ENCODE data around the gene TRERF1. TPM values are rescaled to one million over a fixed set of nuclear protein-coding genes. Genes with fewer than 3 reads are reported as not detected.

The TRERF1 gene
- total RNA-seq, 1 experiment from 2014 or later = 22.3 TPM

GRCh38 chr6:42429042-42429585 is 22.6 kb downstream of the TRERF1 start (continued):
- TF ChIP-seq MLX (CRISPR knock-in tag; IDR thresholded peaks at IDR 0.05) = no peak

- POLR2A ChIA-PET = interaction anchor here (1.4 kb wide), 1 partner anchor 24 kb away, joined by 4 read pairs; no protein-coding TSS in a partner anchor
- Mint-ChIP-seq H3K9me3 (peaks cover 4% of the 10 kb centered on the region; the same call in 1 of the 2 replicates), H3K4me3 (no peak overlapping the region), H3K27ac (peak overlapping the region; percentile 33), H3K36me3 (peaks cover 6% of the 10 kb centered on the region), H3K27me3 (ENCODE audit: low read depth) (no peaks in the 10 kb centered on the region), H3K4me1 (peaks cover 53% of the 10 kb centered on the region)
- ATAC-seq (peak; percentile 45), DNase-seq (ENCODE audit: low spot score) (no peak)
- TF ChIP-seq, protein P1, sequence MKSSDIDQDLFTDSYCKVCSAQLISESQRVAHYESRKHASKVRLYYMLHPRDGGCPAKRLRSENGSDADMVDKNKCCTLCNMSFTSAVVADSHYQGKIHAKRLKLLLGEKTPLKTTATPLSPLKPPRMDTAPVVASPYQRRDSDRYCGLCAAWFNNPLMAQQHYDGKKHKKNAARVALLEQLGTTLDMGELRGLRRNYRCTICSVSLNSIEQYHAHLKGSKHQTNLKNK (CRISPR knock-in tag; IDR thresholded peaks at IDR 0.05) = no peak
- TF ChIP-seq CREM (CRISPR knock-in tag; IDR thresholded peaks at IDR 0.05) (no peak), MLX (CRISPR knock-in tag; IDR thresholded peaks at IDR 0.05) (no peak), RELA (CRISPR knock-in tag; IDR thresholded peaks at IDR 0.05; ENCODE audit: borderline replicate concordance) (no peak), SOX15 (CRISPR knock-in tag; IDR thresholded peaks at IDR 0.05) (no peak), IRF1 (CRISPR knock-in tag; IDR thresholded peaks at IDR 0.05) (no peak), ZSCAN18 (CRISPR knock-in tag; IDR thresholded peaks at IDR 0.05) (no peak)
- CTCF ChIA-PET = interaction anchor here (1.0 to 1.3 kb wide), 3 partner anchors 11 to 119 kb away, joined by 3 to 8 read pairs (median 4); no protein-coding TSS in a partner anchor
Measured at GRCh38 chr6:42428326-42429041, 23.2 kb downstream of the TRERF1 start.

- H3K9me3 Mint-ChIP-seq = no peaks in the 10 kb centered on the region
- ATAC-seq = no peak
- no peaks in the 10 kb centered on the region for H3K27me3 Mint-ChIP-seq (ENCODE audit: low read depth)
- ChIA-PET CTCF (interaction anchor here (1.0 to 1.3 kb wide), 3 partner anchors 12 to 120 kb away, joined by 3 to 8 read pairs (median 4); no protein-coding TSS in a partner anchor), POLR2A (interaction anchor here (0.6 to 1.4 kb wide), 2 partner anchors 22 to 23 kb away, joined by 3 to 4 read pairs; no protein-coding TSS in a partner anchor)
- no peak for DNase-seq (ENCODE audit: low spot score)
- peaks cover 57% of the 10 kb centered on the region for H3K4me1 Mint-ChIP-seq
- no peak overlapping the region; the same call in 1 of the 2 replicates for H3K27ac Mint-ChIP-seq
- no peak overlapping the region for H3K4me3 Mint-ChIP-seq
- TF ChIP-seq CTCF (IDR thresholded peaks at IDR 0.05) = no peak
- no peak for TF ChIP-seq ZNF396 (CRISPR knock-in tag; IDR thresholded peaks at IDR 0.05; ENCODE audit: borderline replicate concordance)
- no peak for TF ChIP-seq FOXP1 (CRISPR knock-in tag; IDR thresholded peaks at IDR 0.05; ENCODE audit: borderline replicate concordance)
- TF ChIP-seq NFATC4 (CRISPR knock-in tag; IDR thresholded peaks at IDR 0.05) = no peak
- TF ChIP-seq, protein P2, sequence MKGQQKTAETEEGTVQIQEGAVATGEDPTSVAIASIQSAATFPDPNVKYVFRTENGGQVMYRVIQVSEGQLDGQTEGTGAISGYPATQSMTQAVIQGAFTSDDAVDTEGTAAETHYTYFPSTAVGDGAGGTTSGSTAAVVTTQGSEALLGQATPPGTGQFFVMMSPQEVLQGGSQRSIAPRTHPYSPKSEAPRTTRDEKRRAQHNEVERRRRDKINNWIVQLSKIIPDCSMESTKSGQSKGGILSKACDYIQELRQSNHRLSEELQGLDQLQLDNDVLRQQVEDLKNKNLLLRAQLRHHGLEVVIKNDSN (CRISPR knock-in tag; IDR thresholded peaks at IDR 0.05) = no peak
- no peak for TF ChIP-seq TEAD4 (CRISPR knock-in tag; IDR thresholded peaks at IDR 0.05)
- no peak for TF ChIP-seq CDX4 (CRISPR knock-in tag; IDR thresholded peaks at IDR 0.05; ENCODE audit: borderline replicate concordance)
- no peak for TF ChIP-seq ZNF219 (CRISPR knock-in tag; IDR thresholded peaks at IDR 0.05; ENCODE audit: borderline replicate concordance)
- TF ChIP-seq ZNF671 (CRISPR knock-in tag; IDR thresholded peaks at IDR 0.05) = no peak
- TF ChIP-seq ZNF263 (CRISPR knock-in tag; IDR thresholded peaks at IDR 0.05; ENCODE audit: low read depth) = no peak
- TF ChIP-seq ZBTB21 (CRISPR knock-in tag; IDR thresholded peaks at IDR 0.05; ENCODE audit: borderline replicate concordance) = no peak
- no peak for TF ChIP-seq SMAD3 (CRISPR knock-in tag; IDR thresholded peaks at IDR 0.05; ENCODE audit: borderline replicate concordance)
- TF ChIP-seq, protein P3, sequence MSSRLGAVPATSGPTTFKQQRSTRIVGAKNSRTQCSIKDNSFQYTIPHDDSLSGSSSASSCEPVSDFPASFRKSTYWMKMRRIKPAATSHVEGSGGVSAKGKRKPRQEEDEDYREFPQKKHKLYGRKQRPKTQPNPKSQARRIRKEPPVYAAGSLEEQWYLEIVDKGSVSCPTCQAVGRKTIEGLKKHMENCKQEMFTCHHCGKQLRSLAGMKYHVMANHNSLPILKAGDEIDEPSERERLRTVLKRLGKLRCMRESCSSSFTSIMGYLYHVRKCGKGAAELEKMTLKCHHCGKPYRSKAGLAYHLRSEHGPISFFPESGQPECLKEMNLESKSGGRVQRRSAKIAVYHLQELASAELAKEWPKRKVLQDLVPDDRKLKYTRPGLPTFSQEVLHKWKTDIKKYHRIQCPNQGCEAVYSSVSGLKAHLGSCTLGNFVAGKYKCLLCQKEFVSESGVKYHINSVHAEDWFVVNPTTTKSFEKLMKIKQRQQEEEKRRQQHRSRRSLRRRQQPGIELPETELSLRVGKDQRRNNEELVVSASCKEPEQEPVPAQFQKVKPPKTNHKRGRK (CRISPR knock-in tag; IDR thresholded peaks at IDR 0.05; ENCODE audit: borderline replicate concordance) = no peak
- TF ChIP-seq ZNF423 (CRISPR knock-in tag; IDR thresholded peaks at IDR 0.05) = no peak
- TF ChIP-seq EMX1 (CRISPR knock-in tag; IDR thresholded peaks at IDR 0.05) = no peak
- peaks cover 4% of the 10 kb centered on the region; the same call in 1 of the 2 replicates for H3K36me3 Mint-ChIP-seq
Measured at GRCh38 chr6:42427871-42428270, 23.9 kb downstream of the TRERF1 start.

Measured in WTC11 (cell line).